T-helper 17 cell (primary cell): ENCODE results near the gene OPN4. TPM values are rescaled to one million over a fixed set of nuclear protein-coding genes. Genes with fewer than 3 reads are reported as not detected.
A peak's percentile ranks its signal among the peaks of the same experiment; 100 is the strongest.

Experiments
- ATAC-seq: fragments of 150-1000 bp; cut with Tn5 transposase; 2 replicates; pipeline ENCODE4 v1.10.0; 2021; ENCODE audit warnings: mild to moderate bottlenecking, moderate library complexity
- DNase-seq, 3 donors: peaks; one replicate each; pipeline versions ENCODE4 v3.0.0 to v3.0.0-alpha.2; 2020 to 2021
- H3K9me3 ChIP-seq: one replicate; pipeline ENCODE4 v1.7.0; 2013; ENCODE audit warnings: low read length, mild to moderate bottlenecking; ENCODE audit not compliant: control insufficient read depth, poor library complexity, severe bottlenecking
- H3K27ac Mint-ChIP-seq: one replicate; pipeline ENCODE4 v1.8.0; 2022; ENCODE audit warnings: mild to moderate bottlenecking, moderate library complexity, mixed read lengths
- H3K27me3 Mint-ChIP-seq: one replicate; pipeline ENCODE4 v1.8.0; 2022; ENCODE audit warnings: mixed read lengths
- H3K36me3 Mint-ChIP-seq: one replicate; pipeline ENCODE4 v1.8.0; 2022; ENCODE audit warnings: low read depth, mixed read lengths
- H3K4me1 Mint-ChIP-seq: one replicate; pipeline ENCODE4 v1.8.0; 2022; ENCODE audit warnings: mild to moderate bottlenecking, mixed read lengths
- H3K4me3 Mint-ChIP-seq: one replicate; pipeline ENCODE4 v1.8.0; 2022; ENCODE audit warnings: mild to moderate bottlenecking, moderate library complexity, mixed read lengths
- total RNA-seq, 4 donors: library from RNA in 2 of 4; stranded (reverse) in 2 of 4; gene quantifications; one replicate each; pipeline ENCODE4 v1.2.3 and lab custom pipeline; 2022 to 2026

The OPN4 gene
- total RNA-seq, 2 donors from 2014 or later: not detected

DNA sequence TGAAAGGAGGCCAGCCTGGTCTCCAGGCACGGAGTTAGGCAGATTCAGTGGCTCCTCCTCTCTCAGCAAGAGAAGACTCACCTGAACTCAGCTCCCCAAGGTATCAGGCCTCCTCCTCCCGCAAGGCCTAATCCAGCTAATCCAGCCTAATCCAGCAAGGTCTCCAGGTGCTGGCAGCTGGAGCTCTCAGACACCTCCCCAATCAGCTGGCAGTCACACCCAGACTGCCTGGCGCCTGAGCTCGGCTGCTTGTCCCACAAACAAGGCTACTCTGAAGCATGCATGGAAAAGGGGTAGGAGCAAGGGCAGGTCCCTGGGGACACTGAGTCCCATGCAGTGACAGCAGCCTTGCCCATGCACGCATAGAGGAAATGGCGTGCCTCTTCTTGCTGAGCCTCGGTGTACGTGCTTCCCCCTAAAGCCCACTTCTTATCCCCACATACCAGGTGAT lies 3.3 kb upstream of the OPN4 start:
- H3K4me1 Mint-ChIP-seq: no peaks in the 10 kb centered on the region
- no peaks in the 10 kb centered on the region for H3K36me3 Mint-ChIP-seq
- no peaks in the 10 kb centered on the region for H3K9me3 ChIP-seq
- H3K27me3 Mint-ChIP-seq: peaks cover 6% of the 10 kb centered on the region
- no peak for ATAC-seq
- no peak for DNase-seq
- no peak overlapping the region for H3K27ac Mint-ChIP-seq
- no peak overlapping the region for H3K4me3 Mint-ChIP-seq

DNA sequence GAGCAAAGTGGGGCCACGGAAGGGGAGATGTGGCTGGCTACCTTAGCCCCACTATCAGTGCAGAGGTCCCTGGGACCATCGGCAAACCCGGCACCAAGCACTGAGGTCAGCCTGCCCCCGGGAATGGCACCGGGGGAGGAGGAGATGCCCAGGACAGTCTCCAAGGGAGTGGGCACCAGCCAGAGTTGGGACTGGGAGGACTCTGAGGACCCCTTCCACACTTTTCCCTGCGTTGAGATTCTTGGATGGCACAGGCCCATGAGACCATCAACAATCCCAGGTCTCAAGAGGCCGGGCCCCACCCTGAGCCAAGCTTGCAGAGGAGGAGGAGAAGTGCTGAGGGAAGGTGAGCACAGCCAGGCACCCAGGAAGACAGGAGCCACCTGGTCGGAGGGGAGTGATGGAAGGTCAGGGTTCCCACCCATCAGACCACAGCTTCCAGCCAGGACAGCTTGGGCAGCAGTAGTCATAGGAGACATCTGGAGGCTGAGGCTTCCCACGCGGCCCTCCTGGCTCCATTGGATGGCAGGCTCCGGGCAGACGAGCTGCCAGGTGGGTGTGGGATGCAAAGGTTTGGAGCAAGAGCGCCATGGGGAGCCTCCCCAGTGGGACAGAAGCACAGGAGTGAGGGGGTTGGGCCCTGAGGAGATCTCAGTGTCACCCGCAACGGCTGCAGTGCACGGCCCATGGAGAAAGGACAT lies 2.6 kb upstream of the OPN4 start:
- Mint-ChIP-seq H3K4me3 (no peak overlapping the region), H3K36me3 (no peaks in the 10 kb centered on the region), H3K27ac (peak overlapping the region; percentile 24), H3K27me3 (peaks cover 6% of the 10 kb centered on the region), H3K4me1 (no peaks in the 10 kb centered on the region)
- ATAC-seq: no peak
- no peaks in the 10 kb centered on the region for H3K9me3 ChIP-seq
- DNase-seq: no peak

- no peak for ATAC-seq
These were observed 1.8 kb upstream of the OPN4 start for GRCh38 chr10:86652361-86653202.

DNA sequence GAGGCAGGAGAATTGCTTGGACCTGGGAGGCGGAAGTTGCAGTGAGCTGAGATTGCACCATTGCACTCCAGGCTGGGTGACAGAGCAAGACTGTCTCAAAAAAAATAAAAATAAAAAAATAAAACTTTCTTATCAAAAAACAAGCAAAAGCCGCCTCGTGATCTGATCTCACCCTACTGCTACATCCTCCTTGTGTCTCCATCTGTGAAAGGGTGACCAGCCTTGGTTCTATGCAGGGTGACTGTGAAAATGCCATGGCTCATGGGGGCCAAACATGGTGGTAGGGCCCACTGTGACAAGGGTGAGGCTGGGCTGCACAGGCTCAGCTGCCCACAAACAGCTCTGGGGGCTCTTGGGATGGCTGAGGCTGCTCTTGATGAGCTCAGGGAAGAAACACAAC lies 968 bp upstream of the OPN4 start:
- peaks cover 12% of the 10 kb centered on the region for H3K27me3 Mint-ChIP-seq
- no peak overlapping the region for H3K27ac Mint-ChIP-seq
- H3K36me3 Mint-ChIP-seq: peaks cover 3% of the 10 kb centered on the region
- no peaks in the 10 kb centered on the region for H3K9me3 ChIP-seq
- H3K4me3 Mint-ChIP-seq: no peak overlapping the region
- ATAC-seq: no peak
- DNase-seq: no peak
- H3K4me1 Mint-ChIP-seq: no peaks in the 10 kb centered on the region

More at GRCh38 chr10:86652361-86653202, 1.8 kb upstream of the OPN4 start:
- Mint-ChIP-seq H3K4me3 (no peak overlapping the region), H3K4me1 (no peaks in the 10 kb centered on the region), H3K27me3 (peaks cover 12% of the 10 kb centered on the region), H3K27ac (no peak overlapping the region), H3K36me3 (peaks cover 3% of the 10 kb centered on the region)
- H3K9me3 ChIP-seq: no peaks in the 10 kb centered on the region
- DNase-seq: no peak

- no peak overlapping the region for H3K27ac Mint-ChIP-seq
- H3K36me3 Mint-ChIP-seq: peaks cover 3% of the 10 kb centered on the region
- no peaks in the 10 kb centered on the region for H3K4me1 Mint-ChIP-seq
- ATAC-seq: no peak
- DNase-seq: no peak
- no peaks in the 10 kb centered on the region for H3K9me3 ChIP-seq
- peaks cover 12% of the 10 kb centered on the region for H3K27me3 Mint-ChIP-seq
- no peak overlapping the region for H3K4me3 Mint-ChIP-seq
These were observed 360 bp upstream of the OPN4 start for GRCh38 chr10:86653987-86654386.

- Mint-ChIP-seq H3K27me3 (peaks cover 11% of the 10 kb centered on the region), H3K36me3 (peaks cover 3% of the 10 kb centered on the region), H3K27ac (no peak overlapping the region), H3K4me3 (no peak overlapping the region), H3K4me1 (no peaks in the 10 kb centered on the region)
- DNase-seq: peak in 1 of 3 donors; percentile 3
- ATAC-seq: no peak
- no peaks in the 10 kb centered on the region for H3K9me3 ChIP-seq
These were observed 810 bp downstream of the OPN4 start for GRCh38 chr10:86655173-86655540.

DNA sequence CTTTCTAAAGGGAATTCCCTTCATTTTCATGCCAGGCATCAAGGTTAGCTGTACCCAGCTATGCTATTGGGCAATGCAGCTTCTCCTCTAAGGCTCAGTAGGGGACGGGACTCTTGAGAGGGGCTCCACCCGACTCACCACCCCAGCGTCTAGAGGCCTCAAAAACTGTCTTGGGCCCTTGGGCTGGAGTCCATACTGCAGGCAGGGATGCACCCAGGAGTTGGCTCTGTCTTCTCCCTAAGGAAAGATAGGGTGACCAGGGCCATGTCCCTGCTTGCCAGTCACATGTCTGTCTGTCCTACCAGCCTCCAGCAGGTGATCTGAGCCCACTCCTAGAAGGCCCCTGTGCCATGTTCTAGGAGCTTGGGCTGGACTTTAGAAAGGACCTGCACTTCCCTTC lies 1.2 kb downstream of the OPN4 start:
- Mint-ChIP-seq H3K27me3 (peaks cover 7% of the 10 kb centered on the region), H3K36me3 (peaks cover 3% of the 10 kb centered on the region), H3K4me1 (no peaks in the 10 kb centered on the region), H3K4me3 (no peak overlapping the region), H3K27ac (no peak overlapping the region)
- DNase-seq (no peak), ATAC-seq (no peak)
- H3K9me3 ChIP-seq: no peaks in the 10 kb centered on the region

DNA sequence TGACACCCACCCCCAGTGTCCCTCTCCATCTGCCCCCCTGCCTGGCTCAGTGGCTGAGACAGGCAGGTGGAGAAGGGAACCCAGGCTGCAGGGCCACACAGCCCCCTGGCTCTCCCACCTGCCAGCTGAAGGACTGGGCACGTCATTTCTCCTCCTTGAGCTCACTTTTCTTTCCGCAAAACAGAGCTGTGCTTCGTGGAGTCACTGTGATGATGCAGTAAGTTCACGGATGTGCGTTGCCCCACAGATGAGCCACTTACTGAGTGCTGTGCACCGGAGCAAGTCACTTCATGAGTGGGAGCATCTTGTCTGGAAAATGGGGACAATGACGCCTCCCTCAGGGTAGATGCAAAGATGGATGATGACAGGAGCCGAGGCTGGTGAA lies 2.7 kb downstream of the OPN4 start:
- H3K36me3 Mint-ChIP-seq: peaks cover 3% of the 10 kb centered on the region
- ATAC-seq: no peak
- H3K9me3 ChIP-seq: no peaks in the 10 kb centered on the region
- H3K4me1 Mint-ChIP-seq: no peaks in the 10 kb centered on the region
- no peak overlapping the region for H3K4me3 Mint-ChIP-seq
- DNase-seq: peak in 1 of 3 donors; percentile 5
- H3K27me3 Mint-ChIP-seq: peaks cover 6% of the 10 kb centered on the region
- no peak overlapping the region for H3K27ac Mint-ChIP-seq

DNA sequence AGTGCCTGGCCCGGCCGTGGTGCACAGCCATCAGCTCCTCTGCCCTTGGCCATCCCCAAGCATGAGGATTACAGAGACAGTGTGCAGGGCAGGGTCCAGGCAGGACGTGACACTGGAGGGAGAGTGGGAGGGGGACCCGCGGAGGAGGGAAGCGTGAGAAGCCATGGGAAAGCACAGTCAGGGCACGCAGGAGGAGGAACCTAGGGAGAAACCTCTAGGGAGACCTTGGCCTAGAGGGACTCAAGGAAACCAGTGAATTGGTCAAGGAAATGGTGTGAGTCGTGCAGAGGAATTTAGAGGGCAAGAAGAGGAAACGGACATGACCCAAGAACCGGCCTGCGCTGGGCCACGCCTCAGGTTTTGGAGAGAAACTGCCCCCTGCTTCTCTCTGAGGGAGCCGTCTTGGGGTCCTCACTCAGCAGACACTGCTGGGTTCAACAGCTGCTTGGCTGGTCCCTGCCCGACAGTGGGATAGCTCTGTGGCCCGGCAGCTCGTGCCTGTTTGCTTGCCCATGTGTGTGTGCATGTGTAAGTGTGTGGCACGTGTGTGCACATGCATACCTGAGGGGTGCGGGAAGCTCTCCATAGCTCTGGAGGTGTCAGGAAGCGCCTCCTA lies 3.2 kb downstream of the OPN4 start:
- no peaks in the 10 kb centered on the region for H3K9me3 ChIP-seq
- Mint-ChIP-seq H3K4me1 (no peaks in the 10 kb centered on the region), H3K4me3 (no peak overlapping the region), H3K36me3 (peaks cover 3% of the 10 kb centered on the region), H3K27me3 (peaks cover 6% of the 10 kb centered on the region), H3K27ac (no peak overlapping the region)
- ATAC-seq: no peak
- DNase-seq: no peak

GRCh38 chr10:86658261-86658741 lies 4.0 kb downstream of the OPN4 start:
- DNase-seq (no peak), ATAC-seq (no peak)
- Mint-ChIP-seq H3K27ac (no peak overlapping the region), H3K4me1 (no peaks in the 10 kb centered on the region), H3K36me3 (peaks cover 3% of the 10 kb centered on the region), H3K27me3 (peaks cover 6% of the 10 kb centered on the region), H3K4me3 (no peak overlapping the region)
- no peaks in the 10 kb centered on the region for H3K9me3 ChIP-seq

GRCh38 chr10:86658751-86659150 lies 4.4 kb downstream of the OPN4 start:
- Mint-ChIP-seq H3K4me3 (no peak overlapping the region), H3K27ac (no peak overlapping the region), H3K27me3 (peaks cover 6% of the 10 kb centered on the region), H3K4me1 (no peaks in the 10 kb centered on the region), H3K36me3 (peaks cover 3% of the 10 kb centered on the region)
- H3K9me3 ChIP-seq: no peaks in the 10 kb centered on the region
- ATAC-seq: no peak
- peak in 1 of 3 donors; percentile 1 for DNase-seq

GRCh38 chr10:86659161-86659691 lies 4.9 kb downstream of the OPN4 start:
- H3K36me3 Mint-ChIP-seq: peaks cover 3% of the 10 kb centered on the region
- H3K27me3 Mint-ChIP-seq: peaks cover 6% of the 10 kb centered on the region
- H3K4me1 Mint-ChIP-seq: no peaks in the 10 kb centered on the region
- H3K4me3 Mint-ChIP-seq: no peak overlapping the region
- H3K9me3 ChIP-seq: no peaks in the 10 kb centered on the region
- ATAC-seq (no peak), DNase-seq (no peak)
- H3K27ac Mint-ChIP-seq: no peak overlapping the region
